Stimulated activated CD4-positive, alpha-beta T cell treated with anti-CD3 and anti-CD28 coated beads, Interleukin-4, amount 100 ng/mL, for 48 hours (primary cell): ENCODE data around the gene RAI1.

ENCODE experiments used
- DNase-seq, 2 donors: peaks; one replicate each; pipeline ENCODE4 v3.0.0-alpha.2; 2020; ENCODE audit warnings: low read depth in 2 of 2

RAI1 gene

DNA sequence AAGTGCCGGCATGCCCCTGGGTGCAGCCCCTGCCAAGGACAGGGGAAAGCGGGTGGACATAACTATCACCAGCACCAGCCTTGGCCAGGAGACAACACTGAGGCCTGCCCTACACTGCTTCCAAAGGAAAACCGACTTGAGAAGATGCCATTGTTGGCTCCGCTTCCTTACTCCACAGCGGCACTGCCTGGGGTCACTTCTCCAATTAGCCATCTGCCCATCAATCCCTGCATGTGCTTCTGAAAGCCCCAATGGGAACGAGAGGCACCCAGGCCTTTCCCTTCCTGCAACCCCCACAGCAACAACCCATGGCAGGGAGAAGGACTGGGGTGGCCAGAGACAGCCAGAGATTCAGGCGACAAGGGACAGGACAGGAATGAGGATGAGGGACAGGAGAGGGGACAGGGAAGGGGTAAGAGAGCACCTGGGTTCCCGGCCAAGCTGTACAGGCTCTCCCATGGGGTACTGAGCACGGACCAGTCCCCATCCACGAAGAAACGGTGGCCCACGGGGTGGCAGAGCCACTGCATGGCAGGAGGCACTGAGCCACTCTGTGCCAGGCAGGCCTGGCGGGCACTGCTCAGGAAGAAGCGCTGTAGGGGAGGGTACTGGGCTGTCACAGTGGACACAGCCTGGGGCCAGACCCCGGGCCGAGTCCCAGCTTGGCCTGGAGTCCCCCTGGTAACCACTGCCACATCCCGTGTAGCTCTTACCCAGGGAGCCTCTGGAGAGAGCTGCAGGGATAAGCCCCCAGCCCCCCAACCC is 134.4 kb downstream of the RAI1 start:
- DNase-seq: no peak

DNA sequence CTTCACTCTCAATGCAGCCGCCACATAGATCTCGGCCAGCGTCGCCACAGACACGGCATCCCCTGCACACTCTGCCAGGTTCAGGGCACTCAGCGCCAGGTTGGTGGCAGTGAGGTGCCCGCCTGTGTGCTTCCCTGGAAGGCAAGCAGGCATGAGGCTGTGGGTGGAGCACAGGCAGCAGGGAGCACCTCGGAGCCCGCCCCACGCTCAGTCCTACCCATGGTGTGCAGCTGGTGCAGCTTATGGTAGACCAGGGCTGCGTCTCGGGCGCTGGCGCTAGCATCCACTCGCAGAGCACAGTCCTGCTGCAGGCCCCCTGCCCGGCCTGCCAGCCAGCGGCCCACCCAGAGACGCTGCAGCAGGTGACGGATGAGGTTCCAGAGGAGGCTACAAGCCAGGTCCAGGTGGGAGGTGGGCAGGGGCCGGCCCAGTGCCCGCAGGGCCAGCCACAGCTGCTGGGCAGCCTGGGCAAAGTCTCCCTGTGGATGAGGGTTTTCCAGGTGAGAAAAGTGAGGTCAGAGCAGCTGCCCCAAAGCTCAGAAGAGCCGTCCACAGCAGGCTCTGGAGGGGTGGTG is 135.1 kb downstream of the RAI1 start:
- DNase-seq: no peak

DNA sequence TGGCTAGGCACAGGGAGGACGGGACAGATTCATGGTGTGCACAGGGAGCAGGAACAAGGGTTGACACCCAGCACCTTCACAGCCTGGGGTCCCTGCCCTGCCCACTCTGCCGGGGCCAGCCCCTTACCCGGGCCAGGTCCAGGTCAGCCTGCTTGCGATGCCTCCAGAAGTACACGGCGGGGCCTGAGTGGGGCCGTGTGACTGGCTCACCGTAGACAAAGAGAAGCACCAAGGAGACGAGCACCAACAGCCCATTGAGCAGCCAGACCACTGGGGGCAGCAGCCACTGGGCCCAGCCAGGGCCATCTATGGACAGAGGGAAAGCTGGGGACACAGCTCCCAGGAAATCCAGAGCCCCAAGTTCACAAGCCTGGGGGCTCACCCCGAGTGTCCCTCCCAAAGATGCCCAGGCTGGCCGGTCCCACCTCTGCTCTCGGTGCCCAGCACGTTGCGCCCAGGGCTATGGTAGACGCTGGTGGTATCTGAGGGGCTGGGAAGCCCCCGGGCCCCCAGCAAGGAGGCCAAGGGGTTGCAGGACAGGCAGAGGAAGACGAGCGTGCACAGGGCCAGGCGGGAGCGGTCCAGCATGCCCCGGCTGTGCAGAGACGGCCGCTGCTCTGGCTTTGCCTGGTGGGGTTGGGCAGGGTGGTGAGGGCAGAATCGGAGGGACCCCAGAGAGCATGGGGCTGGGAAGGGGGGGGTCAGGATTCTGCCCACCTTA is 135.7 kb downstream of the RAI1 start:
- DNase-seq: no peak

DNA sequence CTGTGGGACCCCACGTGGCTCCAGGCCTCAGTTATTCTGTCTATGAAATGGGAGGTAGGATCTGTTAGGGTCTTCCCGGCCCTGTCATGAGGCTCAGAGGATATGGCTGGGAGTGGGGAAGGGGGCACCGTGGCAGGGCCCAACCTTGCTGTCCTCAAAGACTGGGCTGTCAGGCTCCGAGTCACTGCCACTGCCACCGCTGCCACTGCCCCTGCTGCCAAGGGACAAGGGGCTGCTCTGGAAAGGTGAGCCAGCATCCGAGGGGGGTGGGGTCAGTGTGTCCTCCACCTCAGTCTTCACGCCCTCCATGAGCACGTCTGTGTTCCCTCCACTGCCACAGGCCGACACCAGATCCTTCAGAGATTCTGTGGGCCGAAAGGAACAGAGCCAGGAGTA is 136.3 kb downstream of the RAI1 start:
- DNase-seq: no peak

DNA sequence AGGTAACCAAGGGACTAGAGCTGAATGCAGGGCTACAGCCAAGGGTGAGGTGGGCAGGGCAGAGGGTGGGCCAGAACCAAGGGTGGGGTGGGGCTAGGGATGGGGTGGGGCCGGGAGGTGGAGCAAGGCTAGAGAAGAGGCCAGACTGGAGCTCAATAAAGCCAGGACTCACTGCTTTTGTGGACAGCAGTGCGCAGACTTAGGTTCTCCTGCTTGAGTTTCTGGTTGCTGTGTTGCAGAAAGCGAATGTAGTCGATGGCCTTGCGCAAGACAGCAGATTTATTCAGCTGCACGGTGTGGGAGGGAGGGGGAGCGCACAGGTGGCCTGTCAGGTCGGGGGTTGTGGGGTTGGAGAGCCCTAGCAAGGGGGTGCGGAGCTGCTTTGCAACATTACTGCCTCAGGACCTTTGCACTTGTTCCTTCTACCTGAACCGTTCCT is 136.8 kb downstream of the RAI1 start:
- DNase-seq: no peak

DNA sequence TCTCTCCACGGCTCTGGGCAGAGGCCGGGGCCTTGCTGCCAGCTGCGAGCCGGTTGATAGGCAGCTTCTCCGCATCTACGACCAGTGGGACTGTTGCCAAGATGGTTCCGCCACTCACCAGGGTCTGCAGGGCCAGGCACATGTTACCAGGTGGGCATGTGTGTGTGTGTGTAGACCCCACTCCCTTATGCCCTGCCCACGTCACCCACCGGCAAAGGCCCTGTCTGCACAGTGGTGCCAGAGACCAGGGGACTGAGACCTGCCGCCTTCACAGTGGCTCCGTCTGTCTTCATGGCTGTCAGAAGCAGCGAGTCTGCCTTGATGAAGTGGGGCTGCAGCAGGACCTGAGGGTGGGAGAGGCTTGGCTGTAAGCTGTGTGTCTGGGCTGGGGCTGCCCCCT is 137.9 kb downstream of the RAI1 start:
- no peak for DNase-seq

DNA sequence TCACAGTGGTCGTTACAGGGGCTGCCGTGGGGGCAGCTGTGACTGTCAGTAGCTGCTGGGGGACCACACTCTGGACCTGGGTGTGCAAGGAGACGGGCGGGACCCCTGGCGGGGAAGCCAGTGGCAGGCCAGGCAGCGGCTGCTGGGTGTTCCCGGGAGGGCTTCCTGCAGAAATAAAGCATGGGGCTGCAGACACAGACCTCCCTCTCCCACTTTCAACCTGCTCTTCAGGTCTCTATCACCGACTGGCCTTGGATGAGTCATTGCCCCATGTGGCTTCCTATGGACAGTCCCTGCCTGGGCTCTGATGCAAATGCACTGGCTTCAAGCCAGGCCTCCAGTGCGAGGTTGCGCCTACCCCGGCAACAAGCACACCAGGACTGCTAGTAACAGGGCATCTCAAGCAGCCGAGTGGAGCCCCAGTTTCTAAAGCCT is 138.3 kb downstream of the RAI1 start:
- peak; percentile 64 to 80 for DNase-seq

DNA sequence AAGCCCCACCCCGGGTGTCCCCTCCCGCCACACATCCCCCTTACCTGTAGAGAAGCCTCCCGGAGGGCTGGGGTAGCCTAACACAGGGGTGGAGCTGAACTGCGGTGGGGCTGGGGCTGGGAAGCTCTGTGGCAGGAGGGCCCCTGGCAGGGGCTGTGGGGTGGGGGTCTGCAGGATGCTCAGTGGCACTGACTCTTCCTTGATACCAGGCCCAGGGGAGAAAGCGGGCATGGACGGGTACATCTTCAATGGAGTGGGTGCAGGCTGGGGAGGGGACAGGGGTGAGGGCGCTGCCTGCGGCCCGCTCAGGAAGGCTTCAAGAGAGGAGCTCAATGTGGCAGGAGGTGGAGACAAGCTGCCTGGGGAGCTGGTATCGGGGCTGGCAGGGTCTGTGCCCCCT is 138.8 kb downstream of the RAI1 start:
- no peak for DNase-seq

DNA sequence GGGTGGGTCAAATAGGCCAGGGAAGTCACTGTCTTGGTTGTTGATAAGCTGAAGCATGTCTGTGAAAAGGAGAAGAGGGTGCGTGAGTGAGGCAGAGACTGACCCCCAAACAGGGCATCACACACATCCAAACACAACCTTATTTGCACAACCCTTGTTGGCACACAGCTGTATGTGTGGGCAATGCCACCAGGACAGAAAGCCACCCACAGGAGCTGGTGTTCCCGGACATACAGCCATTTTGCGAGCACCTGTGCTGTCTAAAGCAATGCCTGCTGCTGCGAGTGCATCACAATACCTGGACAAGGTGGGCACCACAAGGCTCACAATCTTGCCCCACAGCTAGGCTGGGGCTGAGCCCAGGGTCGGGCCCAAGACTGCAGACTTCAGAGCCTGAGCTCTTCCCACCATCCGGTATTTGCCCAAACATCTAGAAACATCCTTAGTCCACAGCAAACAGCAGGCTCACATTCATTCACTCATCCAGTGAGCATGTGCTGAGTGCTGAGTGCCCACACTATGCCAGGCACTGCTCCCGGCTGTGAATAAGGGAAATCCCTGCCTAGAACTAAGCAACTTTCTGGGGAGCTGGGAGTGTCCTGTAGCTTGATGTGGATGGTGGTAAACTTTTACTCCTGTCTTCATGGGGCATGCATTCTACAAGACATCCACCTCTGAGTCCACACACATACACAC is 139.4 kb downstream of the RAI1 start:
- no peak for DNase-seq

DNA sequence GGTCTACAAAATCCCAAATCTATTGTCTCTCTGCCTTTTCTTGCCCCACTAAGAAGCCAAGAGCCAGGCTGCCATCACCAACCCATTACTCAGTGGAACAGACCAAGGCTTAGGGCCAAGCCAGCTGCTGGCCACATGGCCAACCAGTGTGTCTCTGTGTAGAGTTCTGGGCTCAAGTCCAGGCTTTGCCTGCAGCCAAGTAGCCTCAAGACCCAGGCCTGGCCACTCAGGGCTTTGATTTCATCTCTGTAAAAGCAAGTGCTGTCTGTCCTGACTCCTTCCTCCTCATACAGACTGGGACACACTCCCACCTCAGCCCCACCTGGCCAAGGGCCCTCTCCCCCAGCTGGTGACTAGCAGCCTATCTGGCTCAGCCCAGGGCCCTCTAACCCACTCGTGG is 140.9 kb downstream of the RAI1 start:
- DNase-seq: no peak

DNA sequence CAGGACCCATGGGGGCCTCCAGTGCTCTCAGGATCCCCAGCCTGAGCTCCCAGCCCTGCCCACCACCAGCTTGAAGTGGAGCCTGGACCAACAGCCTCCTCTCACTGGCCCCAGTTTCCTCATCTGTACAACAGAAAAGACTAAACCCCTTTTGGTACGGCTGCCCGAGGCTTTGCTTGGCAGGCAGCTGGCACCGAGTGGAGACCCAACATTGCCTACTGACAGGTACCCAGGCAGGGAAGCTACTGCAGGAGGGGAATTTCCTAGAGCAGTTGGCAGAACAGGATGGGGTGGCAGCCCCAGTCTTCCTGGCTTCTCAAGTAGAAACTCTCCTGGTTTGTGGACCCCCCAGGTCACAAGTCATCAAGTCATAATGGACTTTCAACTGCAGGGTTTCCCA is 141.4 kb downstream of the RAI1 start:
- no peak for DNase-seq

DNA sequence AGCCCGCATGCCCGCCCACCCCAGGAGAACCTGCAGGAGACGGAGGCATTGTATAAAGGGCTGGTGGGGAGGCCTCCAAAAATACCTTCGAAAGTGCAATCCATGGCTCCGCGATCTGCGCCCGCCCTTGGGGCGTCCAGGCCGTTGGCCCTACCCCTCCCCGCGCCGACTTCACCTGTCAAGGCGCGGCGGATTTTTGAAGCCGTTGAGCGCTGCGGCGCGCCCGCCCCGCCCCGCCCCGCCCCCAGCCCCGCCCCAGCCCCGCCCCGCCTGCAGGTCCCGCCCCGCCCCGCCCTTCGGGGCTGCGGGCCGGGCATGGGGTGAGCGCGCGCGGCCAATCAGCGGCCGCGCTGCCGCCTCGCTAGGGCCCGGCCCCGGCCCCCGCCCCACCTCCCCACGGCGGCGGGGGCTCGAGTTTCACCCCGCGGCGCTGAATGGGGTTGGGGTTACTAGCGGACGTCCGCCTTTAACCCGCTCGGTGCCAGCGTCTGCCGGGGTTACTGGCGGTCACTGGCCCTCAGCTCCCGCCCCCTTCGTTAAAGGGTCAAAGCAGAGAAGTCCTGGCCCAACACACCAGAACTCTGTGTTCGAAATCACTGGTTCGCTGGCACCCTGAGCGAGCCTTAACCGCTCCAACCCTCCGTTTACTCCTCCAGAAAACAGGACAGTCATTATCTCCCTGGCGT is 142.3 kb downstream of the RAI1 start:
- DNase-seq: peak; percentile 64 to 66

DNA sequence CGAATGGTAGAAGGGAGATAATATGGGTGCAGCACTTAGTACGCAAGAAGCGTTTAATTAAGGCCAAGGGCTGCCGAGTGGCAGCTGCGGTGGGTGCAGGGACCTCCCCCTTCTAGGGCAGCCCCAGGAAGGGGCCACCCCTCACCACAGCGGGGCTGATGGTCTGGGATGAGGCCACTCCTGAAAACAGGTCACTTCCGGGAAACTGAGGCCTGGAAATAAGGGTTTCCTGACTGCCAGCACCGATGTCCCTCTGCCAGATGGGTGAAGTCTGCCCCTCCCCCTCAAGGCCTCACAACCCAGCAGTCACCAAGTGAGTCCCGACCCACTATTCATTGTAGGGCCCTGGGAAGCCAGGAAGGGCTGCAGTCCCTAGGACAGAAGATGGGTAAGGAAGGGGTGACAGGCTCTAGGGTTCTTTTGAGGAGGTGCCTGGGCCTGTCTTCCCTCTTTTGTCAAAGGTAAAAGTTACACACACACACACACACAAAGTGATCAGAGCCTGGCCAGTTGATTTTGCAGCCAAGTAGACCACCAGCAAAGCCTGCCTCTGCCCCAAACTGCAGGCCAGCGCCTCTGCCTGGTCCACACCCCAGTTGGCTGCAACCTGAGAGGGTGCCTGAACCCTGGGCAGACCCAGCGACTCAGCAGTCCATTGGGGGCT is 143.0 kb downstream of the RAI1 start:
- DNase-seq: peak in 1 of 2 donors; percentile 23

DNA sequence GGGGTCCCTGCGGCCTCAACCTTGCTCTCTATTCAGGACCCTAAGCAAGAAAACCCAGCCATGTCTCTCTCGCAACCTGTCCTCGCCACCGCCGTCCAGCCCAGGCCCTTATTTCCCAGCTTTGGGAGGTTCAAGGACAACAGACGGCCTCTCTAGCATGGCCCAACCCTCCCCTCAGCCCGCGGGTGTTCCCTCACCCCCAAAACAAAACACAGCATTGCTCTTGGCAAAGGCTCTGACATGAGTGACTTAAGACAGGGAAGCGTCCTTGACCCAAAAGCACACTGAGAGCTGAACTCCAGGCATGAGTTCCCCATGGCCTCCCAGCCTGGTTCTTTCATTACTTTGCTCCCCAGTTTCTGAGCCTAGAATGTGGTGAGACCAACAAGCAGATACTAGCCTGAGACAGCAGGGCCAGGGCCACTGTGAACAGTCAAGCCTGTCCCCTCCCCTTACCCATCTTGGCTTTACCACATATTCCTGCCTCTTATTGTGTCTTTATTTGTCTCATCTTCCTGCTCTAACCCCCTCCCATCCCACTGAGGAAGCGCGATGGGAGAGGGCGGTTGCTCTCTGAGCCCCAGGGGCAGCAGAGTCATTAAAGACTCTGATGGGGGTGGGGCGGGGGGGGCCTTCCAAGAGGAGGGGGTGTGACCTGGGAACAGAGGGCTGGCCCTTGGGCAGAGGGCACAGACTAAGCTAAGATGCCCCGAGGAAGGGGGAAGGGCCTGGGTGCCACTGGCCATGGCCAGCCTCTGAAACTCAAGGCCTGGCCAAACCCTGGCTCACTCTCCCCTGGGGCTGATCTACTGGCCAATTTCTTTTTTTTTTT is 143.7 kb downstream of the RAI1 start:
- DNase-seq: no peak

DNA sequence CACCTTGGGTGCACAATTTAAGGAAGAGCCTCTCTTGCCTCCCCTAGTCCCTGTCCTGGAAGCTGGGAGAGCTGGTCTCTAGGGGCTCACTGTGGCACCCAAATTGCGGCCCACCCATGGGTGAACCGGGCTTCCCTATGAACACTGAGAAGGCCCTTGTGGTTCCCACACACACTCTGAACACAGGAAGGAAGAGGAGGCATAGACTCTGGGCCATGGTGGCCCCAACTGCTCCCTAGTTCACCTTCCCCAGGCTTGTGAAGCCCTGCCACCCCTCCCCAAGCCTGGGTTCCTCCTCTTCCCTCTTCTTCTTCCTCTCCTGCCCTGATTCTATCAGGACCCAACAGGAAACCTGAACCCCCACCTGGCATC is 145.1 kb downstream of the RAI1 start:
- DNase-seq: no peak

DNA sequence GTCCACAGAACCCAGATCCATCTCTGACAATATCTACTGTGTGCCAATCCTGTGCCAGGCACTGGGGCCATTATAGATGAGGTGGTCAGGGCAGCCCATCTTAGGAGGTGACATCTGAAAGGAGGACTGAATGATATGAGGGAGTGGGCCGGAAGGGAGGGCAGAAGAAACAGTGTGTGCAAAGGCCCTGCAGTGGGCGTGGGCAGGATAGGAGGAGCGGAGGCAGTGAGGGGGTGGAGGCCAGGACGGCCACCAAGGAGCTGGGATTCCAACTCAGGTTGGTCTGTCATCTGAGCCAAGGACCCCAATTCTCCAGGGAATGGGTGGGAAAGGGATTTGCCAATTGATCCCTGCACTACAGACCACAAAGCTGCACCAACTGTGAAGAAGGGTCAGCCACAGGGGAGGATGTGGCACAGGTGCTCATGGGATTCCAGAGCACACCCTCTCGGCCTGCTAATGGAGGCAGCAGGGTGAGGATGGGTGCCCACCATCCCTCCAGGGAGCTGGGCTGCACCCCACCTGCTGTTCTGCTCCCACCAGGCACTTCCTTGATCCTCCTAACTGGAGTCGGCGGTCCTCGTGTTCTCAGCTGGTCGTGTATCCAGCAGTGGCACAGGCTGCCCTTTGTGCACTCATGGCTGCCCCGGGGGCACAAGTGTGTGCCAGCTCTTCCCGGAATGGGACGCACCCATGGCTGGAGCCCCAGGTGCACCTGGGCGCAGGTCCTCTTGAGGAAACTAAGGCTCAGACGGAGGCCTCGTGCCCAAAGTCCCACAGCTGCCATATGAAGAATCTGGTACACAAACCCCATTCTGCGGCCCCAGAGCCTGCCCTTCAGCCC is 145.9 kb downstream of the RAI1 start:
- no peak for DNase-seq

DNA sequence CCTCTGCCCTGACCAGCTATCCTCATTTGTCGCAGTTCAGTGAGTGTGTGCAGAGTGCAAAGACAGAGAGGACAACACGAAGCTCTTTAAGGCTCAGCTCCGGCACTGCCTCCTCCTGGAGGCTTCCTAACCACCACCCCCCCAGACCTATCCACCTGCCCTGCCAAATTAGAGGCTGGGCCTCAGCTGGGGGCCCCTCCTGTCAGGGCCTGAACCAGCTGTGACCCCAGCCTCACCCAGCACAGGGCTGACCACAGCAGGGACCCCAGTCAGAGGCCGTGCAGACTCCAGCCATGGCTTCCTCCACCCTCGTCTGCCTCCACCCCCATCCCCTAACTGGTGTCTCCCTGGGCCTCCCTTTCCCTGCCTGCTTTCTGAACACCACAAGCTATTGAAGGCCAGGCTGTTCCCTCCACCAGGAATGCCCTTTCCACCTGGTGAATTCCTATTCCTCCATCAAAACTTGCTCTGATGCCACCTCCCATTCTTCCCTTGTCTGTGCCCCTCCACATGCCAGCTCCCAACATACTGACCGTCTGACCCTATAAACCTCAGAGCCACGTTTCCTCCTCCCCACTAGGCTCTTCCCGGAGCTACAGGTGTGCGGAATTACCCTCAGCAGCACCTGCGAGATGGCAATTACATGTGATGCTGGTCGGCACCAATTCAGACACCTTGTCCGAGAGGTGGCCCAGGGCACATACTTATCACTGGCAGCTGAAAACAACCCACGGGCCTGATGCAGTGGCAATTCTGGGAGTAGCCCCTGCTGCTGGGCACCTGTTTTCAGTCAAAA is 146.8 kb downstream of the RAI1 start:
- no peak for DNase-seq

DNA sequence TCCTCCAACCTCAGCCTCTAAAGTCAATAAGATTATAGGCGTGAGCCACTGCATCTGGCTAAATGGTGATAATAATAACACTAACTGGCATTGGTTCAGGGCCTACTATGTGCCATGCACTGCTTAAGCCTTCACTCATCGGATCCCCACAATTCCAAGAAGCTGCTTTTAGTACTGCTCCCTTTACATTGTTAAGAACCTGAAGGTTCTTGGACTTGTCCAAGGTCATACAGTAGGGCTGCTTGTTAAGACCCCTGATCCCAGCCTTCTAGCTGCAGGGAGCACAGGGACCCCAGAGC is 149.0 kb downstream of the RAI1 start:
- no peak for DNase-seq

DNA sequence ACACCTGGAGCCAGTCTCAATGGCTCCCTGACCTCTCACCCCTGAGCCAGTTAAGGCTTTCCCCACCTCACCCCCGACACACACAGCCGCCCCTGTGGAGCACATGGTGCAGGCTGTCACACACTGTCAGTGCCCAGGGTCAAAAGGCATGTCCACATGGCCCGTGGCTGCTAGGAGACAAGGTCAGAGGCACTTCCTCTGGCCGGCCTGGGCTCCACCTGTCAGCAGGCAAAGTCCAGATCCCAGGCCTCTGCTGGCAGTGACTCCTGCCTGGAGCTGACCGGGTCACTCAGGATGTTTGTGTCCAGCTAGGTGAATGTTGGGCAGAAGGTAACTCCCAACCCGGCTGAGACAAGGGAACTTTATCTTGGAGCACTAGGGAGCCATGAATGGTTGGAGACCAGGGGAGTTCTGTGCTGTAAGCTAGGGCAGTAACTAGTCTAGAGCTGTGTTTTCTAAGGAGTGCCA is 149.5 kb downstream of the RAI1 start:
- DNase-seq: no peak
